Measurements from ENCODE around the gene TOPAZ1.
"Not testable (repeated sequence)": the region's sequence is repeated elsewhere in the genome, so short reads cannot be mapped to it uniquely, and the experiment has no call there.

The TOPAZ1 gene

GRCh38 chr3:44334326-44334725, 92.6 kb downstream of the TOPAZ1 start:
- no peak for DNase-seq (ENCODE audit: low read depth)

- DNase-seq (ENCODE audit: low read depth) = no peak
These were observed 95.6 kb downstream of the TOPAZ1 start for GRCh38 chr3:44337248-44337785.

- peak; percentile 98 for DNase-seq (ENCODE audit: low read depth)
These were observed 96.5 kb downstream of the TOPAZ1 start, which contains the start of gene TCAIM for GRCh38 chr3:44338010-44338827. Gene TCAIM, plus strand, starts transcription at chr3:44338766. Its CDS starts 16,017 bp downstream, at chr3:44354783.

- no peak for DNase-seq (ENCODE audit: low read depth)
These were observed 97.1 kb downstream of the TOPAZ1 start for GRCh38 chr3:44338828-44339127.

- no peak for DNase-seq (ENCODE audit: low read depth)
These were observed 97.7 kb downstream of the TOPAZ1 start for GRCh38 chr3:44339181-44340057.

GRCh38 chr3:44340058-44340395, 98.3 kb downstream of the TOPAZ1 start:
- DNase-seq (ENCODE audit: low read depth) = no peak

GRCh38 chr3:44342176-44342790, 100.6 kb downstream of the TOPAZ1 start:
- no peak for DNase-seq (ENCODE audit: low read depth)

- no peak for DNase-seq (ENCODE audit: low read depth)
These were observed 101.7 kb downstream of the TOPAZ1 start for GRCh38 chr3:44343421-44343820.

GRCh38 chr3:44346590-44346989, 104.9 kb downstream of the TOPAZ1 start:
- not testable (repeated sequence) for DNase-seq (ENCODE audit: low read depth)

- DNase-seq (ENCODE audit: low read depth) = no peak
These were observed 107.3 kb downstream of the TOPAZ1 start for GRCh38 chr3:44348993-44349392.

- no peak for DNase-seq (ENCODE audit: low read depth)
These were observed 111.8 kb downstream of the TOPAZ1 start for GRCh38 chr3:44353355-44353924.

- DNase-seq (ENCODE audit: low read depth) = no peak
These were observed 113.8 kb downstream of the TOPAZ1 start for GRCh38 chr3:44355362-44356033.

- no peak for DNase-seq (ENCODE audit: low read depth)
These were observed 117.6 kb downstream of the TOPAZ1 start for GRCh38 chr3:44359146-44359751.

GRCh38 chr3:44363591-44363990, 121.9 kb downstream of the TOPAZ1 start:
- DNase-seq (ENCODE audit: low read depth) = no peak

- no peak for DNase-seq (ENCODE audit: low read depth)
These were observed 124.3 kb downstream of the TOPAZ1 start for GRCh38 chr3:44365952-44366351.

GRCh38 chr3:44375450-44375849, 133.8 kb downstream of the TOPAZ1 start:
- DNase-seq (ENCODE audit: low read depth) = no peak

All from stimulated activated CD8-positive, alpha-beta memory T cell treated with anti-CD3 and anti-CD28 coated beads, Interleukin-12 subunit alpha, Interleukin-12 subunit beta, amount 100 ng/mL, for 4 hours (primary cell).